HG02973 (cell line): ENCODE measurements around the gene TRIM22.

Experiments used
- ATAC-seq: cut with Tn5 transposase; IDR thresholded peaks from one replicate; pipeline ENCODE4 v1.9.1; 2021; ENCODE audit warnings: moderate library complexity; ENCODE audit not compliant: unreplicated experiment

TRIM22 gene

GRCh38 chr11:5737670-5738392, 48.2 kb downstream of the TRIM22 start:
- no peak for ATAC-seq

GRCh38 chr11:5738431-5738830, 48.8 kb downstream of the TRIM22 start:
- no peak for ATAC-seq

GRCh38 chr11:5746614-5747013, 57.0 kb downstream of the TRIM22 start:
- ATAC-seq = no peak

- no peak for ATAC-seq
Observed at GRCh38 chr11:5749836-5750235, 60.2 kb downstream of the TRIM22 start.

GRCh38 chr11:5753943-5754342, 64.4 kb downstream of the TRIM22 start, which contains the start of gene OR52N4:
Gene OR52N4 (plus strand): TSS chr11:5754243. CDS start chr11:5754741, 498 bp downstream.
- ATAC-seq = no peak
